CD4-positive, alpha-beta T cell treated with Interleukin-17A for 1 hour (primary cell): ENCODE data around the gene ADAM12.
"Not testable (repeated sequence)": the region's sequence is repeated elsewhere in the genome, so short reads cannot be mapped to it uniquely, and the experiment has no call there.

Experiments
- DNase-seq: peaks from one replicate; pipeline ENCODE4 v3.0.0-alpha.2; 2020

Gene ADAM12

GRCh38 chr10:126405239-126405775 is 17.0 kb upstream of the ADAM12 start:
- DNase-seq, result no peak

- DNase-seq, result no peak
Measured at GRCh38 chr10:126402721-126403695, 14.7 kb upstream of the ADAM12 start.

GRCh38 chr10:126400641-126401040 is 12.4 kb upstream of the ADAM12 start:
- no peak for DNase-seq

GRCh38 chr10:126398924-126399323 is 10.6 kb upstream of the ADAM12 start:
- DNase-seq, result no peak

- DNase-seq, result no peak
Measured at GRCh38 chr10:126398383-126398743, 10.1 kb upstream of the ADAM12 start.

GRCh38 chr10:126397640-126398382 is 9.5 kb upstream of the ADAM12 start:
- no peak for DNase-seq

GRCh38 chr10:126397156-126397555 is 8.9 kb upstream of the ADAM12 start:
- DNase-seq, result no peak

GRCh38 chr10:126394948-126395347 is 6.7 kb upstream of the ADAM12 start:
- DNase-seq, result no peak

- DNase-seq, result no peak
Measured at GRCh38 chr10:126393076-126393475, 4.8 kb upstream of the ADAM12 start.

GRCh38 chr10:126392469-126392868 is 4.2 kb upstream of the ADAM12 start:
- DNase-seq, result no peak

GRCh38 chr10:126392068-126392467 is 3.8 kb upstream of the ADAM12 start:
- no peak for DNase-seq

GRCh38 chr10:126391192-126391885 is 3.1 kb upstream of the ADAM12 start:
- DNase-seq, result no peak

- no peak for DNase-seq
Measured at GRCh38 chr10:126390324-126390723, 2.0 kb upstream of the ADAM12 start.

- DNase-seq, result peak; percentile 25
Measured at GRCh38 chr10:126387041-126387921, 996 bp downstream of the ADAM12 start.

GRCh38 chr10:126384269-126384873 is 3.9 kb downstream of the ADAM12 start:
- DNase-seq, result no peak

GRCh38 chr10:126380352-126381076 is 7.8 kb downstream of the ADAM12 start:
- no peak for DNase-seq

GRCh38 chr10:126379166-126379565 is 9.1 kb downstream of the ADAM12 start:
- not testable (repeated sequence) for DNase-seq

- DNase-seq, result no peak
Measured at GRCh38 chr10:126376956-126377355, 11.3 kb downstream of the ADAM12 start.

GRCh38 chr10:126375926-126376554 is 12.2 kb downstream of the ADAM12 start:
- DNase-seq, result no peak

- DNase-seq, result no peak
Measured at GRCh38 chr10:126375299-126375698, 13.0 kb downstream of the ADAM12 start.
